Pulmonary artery endothelial cell (primary cell): ENCODE measurements around the gene RC3H1. TPM values are rescaled to one million over a fixed set of nuclear protein-coding genes. Genes with fewer than 3 reads are reported as not detected.
"Not testable (repeated sequence)": the region's sequence is repeated elsewhere in the genome, so short reads cannot be mapped to it uniquely, and the experiment has no call there.

Source experiments
- DNase-seq: peaks from one replicate; pipeline ENCODE4 v3.0.0-alpha.2; 2011; ENCODE audit warnings: low read depth, low spot score
- total RNA-seq: library from RNA; depleted of rRNA; stranded (reverse); fragments of >200 nt; gene quantifications from 2 replicates; pipeline ENCODE4 v1.2.3, GENCODE V29; 2014

RC3H1 gene, protein sequence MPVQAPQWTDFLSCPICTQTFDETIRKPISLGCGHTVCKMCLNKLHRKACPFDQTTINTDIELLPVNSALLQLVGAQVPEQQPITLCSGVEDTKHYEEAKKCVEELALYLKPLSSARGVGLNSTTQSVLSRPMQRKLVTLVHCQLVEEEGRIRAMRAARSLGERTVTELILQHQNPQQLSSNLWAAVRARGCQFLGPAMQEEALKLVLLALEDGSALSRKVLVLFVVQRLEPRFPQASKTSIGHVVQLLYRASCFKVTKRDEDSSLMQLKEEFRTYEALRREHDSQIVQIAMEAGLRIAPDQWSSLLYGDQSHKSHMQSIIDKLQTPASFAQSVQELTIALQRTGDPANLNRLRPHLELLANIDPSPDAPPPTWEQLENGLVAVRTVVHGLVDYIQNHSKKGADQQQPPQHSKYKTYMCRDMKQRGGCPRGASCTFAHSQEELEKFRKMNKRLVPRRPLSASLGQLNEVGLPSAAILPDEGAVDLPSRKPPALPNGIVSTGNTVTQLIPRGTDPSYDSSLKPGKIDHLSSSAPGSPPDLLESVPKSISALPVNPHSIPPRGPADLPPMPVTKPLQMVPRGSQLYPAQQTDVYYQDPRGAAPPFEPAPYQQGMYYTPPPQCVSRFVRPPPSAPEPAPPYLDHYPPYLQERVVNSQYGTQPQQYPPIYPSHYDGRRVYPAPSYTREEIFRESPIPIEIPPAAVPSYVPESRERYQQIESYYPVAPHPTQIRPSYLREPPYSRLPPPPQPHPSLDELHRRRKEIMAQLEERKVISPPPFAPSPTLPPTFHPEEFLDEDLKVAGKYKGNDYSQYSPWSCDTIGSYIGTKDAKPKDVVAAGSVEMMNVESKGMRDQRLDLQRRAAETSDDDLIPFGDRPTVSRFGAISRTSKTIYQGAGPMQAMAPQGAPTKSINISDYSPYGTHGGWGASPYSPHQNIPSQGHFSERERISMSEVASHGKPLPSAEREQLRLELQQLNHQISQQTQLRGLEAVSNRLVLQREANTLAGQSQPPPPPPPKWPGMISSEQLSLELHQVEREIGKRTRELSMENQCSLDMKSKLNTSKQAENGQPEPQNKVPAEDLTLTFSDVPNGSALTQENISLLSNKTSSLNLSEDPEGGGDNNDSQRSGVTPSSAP
- total RNA-seq: 15.9 and 25.6 TPM in 2 replicates

- peak; percentile 49 for DNase-seq
Observed at GRCh38 chr1:174022080-174022975, at the start of gene RC3H1. TSS of gene RC3H1 (minus strand) at chr1:174022357. CDS start at chr1:173992985, 29,372 bp downstream.

GRCh38 chr1:174070614-174071013 is 48.5 kb upstream of the RC3H1 start:
- no peak for DNase-seq

- DNase-seq: no peak
Observed at GRCh38 chr1:174068000-174068399, 45.8 kb upstream of the RC3H1 start.

- no peak for DNase-seq
Observed at GRCh38 chr1:174060090-174060489, 37.9 kb upstream of the RC3H1 start.

- DNase-seq: no peak
Observed at GRCh38 chr1:174058624-174059023, 36.5 kb upstream of the RC3H1 start.

GRCh38 chr1:174056609-174057008 is 34.5 kb upstream of the RC3H1 start:
- DNase-seq: not testable (repeated sequence)

- DNase-seq: not testable (repeated sequence)
Observed at GRCh38 chr1:174055797-174056196, 33.6 kb upstream of the RC3H1 start.

DNA sequence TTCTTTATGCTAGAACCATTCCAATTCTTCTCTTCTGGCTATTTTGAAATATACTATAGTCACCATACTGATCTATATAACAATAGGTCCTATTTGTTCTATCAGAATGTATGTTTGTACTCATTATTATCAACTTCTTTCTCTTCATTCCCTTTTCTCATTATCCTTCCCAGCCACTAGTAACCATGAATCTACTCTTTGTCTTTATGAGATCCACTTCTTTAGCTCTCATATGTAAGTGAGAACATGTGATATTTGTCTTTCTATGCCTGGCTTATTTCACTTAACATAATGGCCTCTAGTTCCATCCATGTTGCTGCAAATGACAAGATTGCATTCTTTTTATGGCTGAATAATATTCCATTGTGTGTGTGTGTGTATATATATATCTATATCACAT is 31.7 kb upstream of the RC3H1 start:
- no peak for DNase-seq

DNA sequence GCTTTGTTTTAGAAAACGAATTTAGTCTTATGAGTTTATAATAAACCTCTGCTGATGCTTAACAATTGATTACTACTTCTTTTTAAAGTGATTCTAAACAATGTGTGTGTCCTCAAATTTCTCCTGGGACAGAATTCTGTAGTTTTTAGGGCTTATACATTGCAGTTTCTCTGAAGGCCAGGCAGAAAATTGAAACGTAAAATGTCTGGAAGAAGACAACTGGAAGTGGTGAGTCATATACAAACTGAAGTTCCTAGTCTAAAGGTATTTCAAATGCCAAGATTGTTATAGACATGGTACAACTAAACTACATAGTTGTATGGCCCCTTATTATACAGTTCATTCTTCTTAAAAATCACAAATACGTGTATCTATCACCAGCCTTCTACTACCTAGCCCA is 30.5 kb upstream of the RC3H1 start:
- no peak for DNase-seq

DNA sequence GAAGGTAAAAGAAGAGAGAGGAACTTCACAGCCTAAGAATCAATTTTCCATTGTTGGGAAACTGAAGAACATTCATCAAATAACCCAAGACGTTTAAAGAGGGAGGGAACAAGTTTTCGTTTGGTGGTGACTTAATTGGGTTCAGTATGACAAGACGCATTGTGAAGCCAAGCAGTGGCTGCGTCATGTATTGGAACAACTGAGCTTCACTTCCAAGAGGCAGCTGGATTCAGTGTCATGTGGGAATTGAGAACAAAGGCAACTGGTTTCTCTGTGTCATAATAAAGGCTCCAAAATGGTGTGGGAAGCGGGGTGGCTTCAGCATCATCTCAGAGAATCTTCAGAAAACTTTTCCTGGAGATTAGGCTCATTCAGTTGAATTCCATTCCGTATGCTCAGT is 29.8 kb upstream of the RC3H1 start:
- DNase-seq: no peak

DNA sequence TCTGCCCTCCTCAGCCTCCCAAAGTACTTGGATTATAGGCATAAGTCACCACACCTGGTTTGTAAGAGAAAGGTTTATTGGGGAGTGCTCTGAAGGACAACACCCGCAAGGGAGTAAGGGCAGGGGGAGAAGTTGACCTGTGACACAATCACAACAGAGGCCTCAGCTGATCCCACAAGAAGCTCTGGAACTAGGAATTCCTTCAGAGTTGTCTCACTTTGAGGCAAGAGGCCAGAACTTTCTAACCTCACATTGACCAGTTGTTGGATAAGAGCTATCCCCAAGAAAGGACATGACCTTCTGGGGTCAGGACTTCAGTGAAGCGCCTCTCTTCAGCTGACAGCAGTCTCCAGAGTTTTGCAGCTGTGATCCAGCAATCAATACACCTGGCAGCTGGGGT is 27.4 kb upstream of the RC3H1 start:
- no peak for DNase-seq

GRCh38 chr1:174044418-174045222 is 22.5 kb upstream of the RC3H1 start:
- DNase-seq: no peak

DNA sequence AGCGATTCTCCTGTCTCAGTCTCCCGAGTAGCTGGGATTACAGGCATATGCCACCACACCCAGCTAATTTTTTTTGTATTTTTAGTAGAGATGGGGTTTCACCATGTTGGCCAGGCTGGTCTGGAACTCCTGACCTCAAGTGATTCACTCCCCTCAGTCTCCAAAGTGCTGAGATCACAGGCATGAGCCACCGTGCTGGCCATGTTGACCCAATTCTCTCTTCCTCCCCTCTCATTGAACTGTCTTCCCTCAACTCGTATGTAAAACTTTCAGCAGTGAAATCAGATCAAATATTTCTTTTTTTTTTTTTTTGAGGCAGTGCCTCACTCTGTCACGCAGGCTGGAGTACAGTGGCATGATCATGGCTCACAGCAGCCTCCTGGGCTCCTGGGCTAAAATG is 20.4 kb upstream of the RC3H1 start:
- DNase-seq: not testable (repeated sequence)

- DNase-seq: no peak
Observed at GRCh38 chr1:174041369-174041768, 19.2 kb upstream of the RC3H1 start.

DNA sequence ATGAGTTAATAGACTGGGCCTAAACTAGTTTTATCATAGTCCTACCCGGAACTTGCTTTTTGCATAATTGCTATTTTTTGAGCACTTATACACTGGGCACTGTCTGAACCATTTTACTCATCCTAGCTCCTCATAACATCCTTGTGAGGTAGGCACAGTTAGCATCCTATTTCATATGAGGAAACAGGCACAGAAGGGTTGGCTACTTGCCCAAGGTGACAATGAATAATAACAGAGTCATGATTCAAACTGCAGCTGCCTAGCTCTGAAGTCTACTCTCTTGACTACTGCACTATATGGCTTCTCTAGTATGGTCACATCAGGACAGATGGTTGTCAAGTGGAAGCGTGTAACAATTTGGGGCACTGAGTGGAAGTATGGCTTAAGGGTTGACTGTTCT is 18.2 kb upstream of the RC3H1 start:
- DNase-seq: no peak

- DNase-seq: no peak
Observed at GRCh38 chr1:174039027-174039426, 16.9 kb upstream of the RC3H1 start.

GRCh38 chr1:174036798-174037197 is 14.6 kb upstream of the RC3H1 start:
- no peak for DNase-seq

DNA sequence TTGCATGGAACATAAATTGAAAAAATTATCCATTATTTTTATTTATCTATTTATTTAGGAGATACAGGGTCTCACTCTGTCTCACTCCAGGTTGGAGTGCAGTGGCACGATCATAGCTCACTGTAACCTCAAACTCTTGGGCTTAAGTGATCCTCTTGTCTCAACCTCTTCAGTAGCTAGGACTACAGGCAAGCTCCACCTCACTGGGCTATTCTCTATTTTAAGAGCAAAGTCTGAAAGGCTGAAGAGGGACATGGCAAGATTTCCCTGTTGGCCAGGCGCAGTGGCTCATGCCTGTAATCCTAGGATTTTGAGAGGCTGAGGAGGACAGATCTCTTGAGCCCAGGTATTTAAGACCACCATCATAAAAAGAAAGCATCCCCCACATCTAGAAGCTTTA is 14.0 kb upstream of the RC3H1 start:
- no peak for DNase-seq

GRCh38 chr1:174032671-174033222 is 10.6 kb upstream of the RC3H1 start:
- DNase-seq: no peak

GRCh38 chr1:174031099-174031498 is 8.9 kb upstream of the RC3H1 start:
- no peak for DNase-seq
